ENCODE measurements around the gene H3-3A. TPM values are rescaled to one million over a fixed set of nuclear protein-coding genes. Genes with fewer than 3 reads are reported as not detected.

H3-3A gene
- polyA plus RNA-seq, 1 donor from 2014 or later: 2,124 TPM

DNA sequence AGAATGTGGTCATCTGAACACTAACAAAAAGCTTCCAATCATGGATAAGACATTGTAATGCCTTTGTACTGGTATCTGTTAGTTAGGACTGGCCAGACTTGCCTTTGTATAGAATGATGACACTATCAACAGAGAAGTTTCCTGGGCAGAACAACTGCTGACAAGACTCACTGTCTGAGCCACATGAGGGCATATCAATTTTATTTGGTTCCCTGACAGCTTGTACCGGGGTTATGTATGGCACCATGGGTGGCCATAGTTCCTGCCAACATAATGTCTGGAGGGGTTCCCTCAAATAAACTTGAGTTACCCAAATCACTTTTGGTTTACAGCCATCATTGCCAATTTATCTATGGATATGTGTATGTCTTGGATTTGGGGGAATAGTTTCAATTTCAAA is 13.6 kb upstream of the H3-3A start:
- Histone ChIP-seq H3F3A (ENCODE audit: insufficient read depth, low read length, poor library complexity, severe bottlenecking) (no peaks in the 10 kb centered on the region), H3K36me3 (ENCODE audit: insufficient read depth, low read length) (no peaks in the 10 kb centered on the region), H4K20me1 (ENCODE audit: insufficient read depth) (no peaks in the 10 kb centered on the region), H3K4me2 (ENCODE audit: low read length) (no peak overlapping the region), H3K79me2 (replicated peaks; ENCODE audit: insufficient read depth, low read length) (no peaks in the 10 kb centered on the region), H3K27ac (ENCODE audit: low read length) (no peak overlapping the region), H3K4me3 (ENCODE audit: low read length) (no peak overlapping the region), H2AFZ (ENCODE audit: low read depth, low read length) (no peak overlapping the region), H3K9me2 (ENCODE audit: insufficient read depth, low read length) (no peaks in the 10 kb centered on the region), H3K27me3 (ENCODE audit: insufficient read depth, low read depth, low read length) (no peaks in the 10 kb centered on the region), H3K9ac (ENCODE audit: low read length) (no peak overlapping the region), H3K9me3 (ENCODE audit: low read length) (no peaks in the 10 kb centered on the region)
- TF ChIP-seq EZH2 (IDR thresholded peaks at IDR 0.05; ENCODE audit: borderline replicate concordance, insufficient read depth, low read length, poor library complexity, severe bottlenecking) (no peak), SMC3 (conservative IDR thresholded peaks at IDR 0.05; ENCODE audit: poor library complexity) (no peak), MXI1 (conservative IDR thresholded peaks at IDR 0.05; ENCODE audit: poor library complexity, severe bottlenecking) (no peak), RAD21 (conservative IDR thresholded peaks at IDR 0.05) (no peak), EP300 (conservative IDR thresholded peaks at IDR 0.05; ENCODE audit: poor library complexity, severe bottlenecking) (no peak), TAF1 (IDR thresholded peaks at IDR 0.05; ENCODE audit: low read depth) (no peak), POLR2AphosphoS5 (IDR thresholded peaks at IDR 0.05) (no peak)
- TF ChIP-seq, protein P1, sequence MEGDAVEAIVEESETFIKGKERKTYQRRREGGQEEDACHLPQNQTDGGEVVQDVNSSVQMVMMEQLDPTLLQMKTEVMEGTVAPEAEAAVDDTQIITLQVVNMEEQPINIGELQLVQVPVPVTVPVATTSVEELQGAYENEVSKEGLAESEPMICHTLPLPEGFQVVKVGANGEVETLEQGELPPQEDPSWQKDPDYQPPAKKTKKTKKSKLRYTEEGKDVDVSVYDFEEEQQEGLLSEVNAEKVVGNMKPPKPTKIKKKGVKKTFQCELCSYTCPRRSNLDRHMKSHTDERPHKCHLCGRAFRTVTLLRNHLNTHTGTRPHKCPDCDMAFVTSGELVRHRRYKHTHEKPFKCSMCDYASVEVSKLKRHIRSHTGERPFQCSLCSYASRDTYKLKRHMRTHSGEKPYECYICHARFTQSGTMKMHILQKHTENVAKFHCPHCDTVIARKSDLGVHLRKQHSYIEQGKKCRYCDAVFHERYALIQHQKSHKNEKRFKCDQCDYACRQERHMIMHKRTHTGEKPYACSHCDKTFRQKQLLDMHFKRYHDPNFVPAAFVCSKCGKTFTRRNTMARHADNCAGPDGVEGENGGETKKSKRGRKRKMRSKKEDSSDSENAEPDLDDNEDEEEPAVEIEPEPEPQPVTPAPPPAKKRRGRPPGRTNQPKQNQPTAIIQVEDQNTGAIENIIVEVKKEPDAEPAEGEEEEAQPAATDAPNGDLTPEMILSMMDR (IDR thresholded peaks at IDR 0.05; ENCODE audit: poor library complexity, severe bottlenecking): no peak
- TF ChIP-seq, protein P2, sequence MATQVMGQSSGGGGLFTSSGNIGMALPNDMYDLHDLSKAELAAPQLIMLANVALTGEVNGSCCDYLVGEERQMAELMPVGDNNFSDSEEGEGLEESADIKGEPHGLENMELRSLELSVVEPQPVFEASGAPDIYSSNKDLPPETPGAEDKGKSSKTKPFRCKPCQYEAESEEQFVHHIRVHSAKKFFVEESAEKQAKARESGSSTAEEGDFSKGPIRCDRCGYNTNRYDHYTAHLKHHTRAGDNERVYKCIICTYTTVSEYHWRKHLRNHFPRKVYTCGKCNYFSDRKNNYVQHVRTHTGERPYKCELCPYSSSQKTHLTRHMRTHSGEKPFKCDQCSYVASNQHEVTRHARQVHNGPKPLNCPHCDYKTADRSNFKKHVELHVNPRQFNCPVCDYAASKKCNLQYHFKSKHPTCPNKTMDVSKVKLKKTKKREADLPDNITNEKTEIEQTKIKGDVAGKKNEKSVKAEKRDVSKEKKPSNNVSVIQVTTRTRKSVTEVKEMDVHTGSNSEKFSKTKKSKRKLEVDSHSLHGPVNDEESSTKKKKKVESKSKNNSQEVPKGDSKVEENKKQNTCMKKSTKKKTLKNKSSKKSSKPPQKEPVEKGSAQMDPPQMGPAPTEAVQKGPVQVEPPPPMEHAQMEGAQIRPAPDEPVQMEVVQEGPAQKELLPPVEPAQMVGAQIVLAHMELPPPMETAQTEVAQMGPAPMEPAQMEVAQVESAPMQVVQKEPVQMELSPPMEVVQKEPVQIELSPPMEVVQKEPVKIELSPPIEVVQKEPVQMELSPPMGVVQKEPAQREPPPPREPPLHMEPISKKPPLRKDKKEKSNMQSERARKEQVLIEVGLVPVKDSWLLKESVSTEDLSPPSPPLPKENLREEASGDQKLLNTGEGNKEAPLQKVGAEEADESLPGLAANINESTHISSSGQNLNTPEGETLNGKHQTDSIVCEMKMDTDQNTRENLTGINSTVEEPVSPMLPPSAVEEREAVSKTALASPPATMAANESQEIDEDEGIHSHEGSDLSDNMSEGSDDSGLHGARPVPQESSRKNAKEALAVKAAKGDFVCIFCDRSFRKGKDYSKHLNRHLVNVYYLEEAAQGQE (IDR thresholded peaks at IDR 0.05; ENCODE audit: borderline replicate concordance): no peak

- H3K27ac ChIP-seq (ENCODE audit: low read length): no peak overlapping the region
- no peak overlapping the region for H3K9ac ChIP-seq (ENCODE audit: low read length)
- no peaks in the 10 kb centered on the region for H3K36me3 ChIP-seq (ENCODE audit: insufficient read depth, low read length)
- H3K9me2 ChIP-seq (ENCODE audit: insufficient read depth, low read length): no peaks in the 10 kb centered on the region
- no peaks in the 10 kb centered on the region for H3K79me2 ChIP-seq (replicated peaks; ENCODE audit: insufficient read depth, low read length)
- no peaks in the 10 kb centered on the region for H3K9me3 ChIP-seq (ENCODE audit: low read length)
- no peaks in the 10 kb centered on the region for H3K27me3 ChIP-seq (ENCODE audit: insufficient read depth, low read depth, low read length)
- TF ChIP-seq MXI1 (conservative IDR thresholded peaks at IDR 0.05; ENCODE audit: poor library complexity, severe bottlenecking) (no peak), SMC3 (conservative IDR thresholded peaks at IDR 0.05; ENCODE audit: poor library complexity) (no peak), TAF1 (IDR thresholded peaks at IDR 0.05; ENCODE audit: low read depth) (no peak), RAD21 (conservative IDR thresholded peaks at IDR 0.05) (no peak), EZH2 (IDR thresholded peaks at IDR 0.05; ENCODE audit: borderline replicate concordance, insufficient read depth, low read length, poor library complexity, severe bottlenecking) (no peak), EP300 (conservative IDR thresholded peaks at IDR 0.05; ENCODE audit: poor library complexity, severe bottlenecking) (no peak)
- TF ChIP-seq, protein P2 (IDR thresholded peaks at IDR 0.05; ENCODE audit: borderline replicate concordance): no peak
- TF ChIP-seq, protein P1 (IDR thresholded peaks at IDR 0.05; ENCODE audit: poor library complexity, severe bottlenecking): no peak
- no peak overlapping the region for H2AFZ ChIP-seq (ENCODE audit: low read depth, low read length)
- no peak overlapping the region for H3K4me3 ChIP-seq (ENCODE audit: low read length)
- no peak overlapping the region for H3K4me2 ChIP-seq (ENCODE audit: low read length)
- H3F3A ChIP-seq (ENCODE audit: insufficient read depth, low read length, poor library complexity, severe bottlenecking): no peaks in the 10 kb centered on the region
- H4K20me1 ChIP-seq (ENCODE audit: insufficient read depth): no peaks in the 10 kb centered on the region
Measured at GRCh38 chr1:226050133-226050532, 12.4 kb upstream of the H3-3A start.

Measured in neural cell (in vitro differentiated cells).